Lung (tissue), 12 donors: ENCODE measurements around the gene CADM2. TPM values are rescaled to one million over a fixed set of nuclear protein-coding genes. Genes with fewer than 3 reads are reported as not detected.

Experiments used
- ATAC-seq: fragments of 200-7000 bp; cut with Tn5 transposase; one replicate; pipeline ENCODE4 v1.9.1; 2020; ENCODE audit warnings: moderate number of reproducible peaks; ENCODE audit not compliant: insufficient read depth, low FRiP score
- DNase-seq, 3 donors: peaks; one replicate each; pipeline ENCODE4 v3.0.0-alpha.2; 2013 to 2017
- H3K27ac ChIP-seq, 2 donors: one replicate each; pipeline ENCODE4 v1.5.1; 2013; ENCODE audit warnings: mild to moderate bottlenecking in 2 of 2, moderate library complexity in 2 of 2, control low read depth in 1 of 2, inconsistent platforms in 1 of 2, low read depth in 1 of 2, low read length in 1 of 2
- H3K27me3 ChIP-seq, 3 donors: one replicate each; pipeline ENCODE4 v1.5.1; 2013; ENCODE audit warnings: low read length in 2 of 3; ENCODE audit not compliant: control insufficient read depth in 3 of 3, insufficient read depth in 3 of 3
- H3K36me3 ChIP-seq, 4 donors: one replicate each; pipeline ENCODE4 v1.5.1; 2013; ENCODE audit warnings: low read length in 4 of 4, mild to moderate bottlenecking in 1 of 4, moderate library complexity in 1 of 4; ENCODE audit not compliant: control insufficient read depth in 4 of 4, insufficient read depth in 4 of 4
- H3K4me1 ChIP-seq, 5 donors: one replicate each; pipeline ENCODE4 v1.5.1; 2013; ENCODE audit warnings: low read length in 5 of 5, mild to moderate bottlenecking in 2 of 5, moderate library complexity in 1 of 5; ENCODE audit not compliant: control insufficient read depth in 5 of 5, insufficient read depth in 5 of 5
- H3K4me3 ChIP-seq: one replicate; pipeline ENCODE4 v1.5.1; 2013; ENCODE audit warnings: mild to moderate bottlenecking, control low read depth, moderate library complexity
- H3K9ac ChIP-seq, 2 donors: one replicate each; pipeline ENCODE4 v1.5.1; 2013; ENCODE audit warnings: low read length in 2 of 2, control low read depth in 1 of 2; ENCODE audit not compliant: insufficient read depth in 1 of 2
- H3K9me3 ChIP-seq, 4 donors: one replicate each; pipeline ENCODE4 v1.5.1; 2013; ENCODE audit warnings: low read length in 3 of 4, mild to moderate bottlenecking in 1 of 4, moderate library complexity in 1 of 4; ENCODE audit not compliant: control insufficient read depth in 4 of 4, insufficient read depth in 3 of 4
- WGBS, 2 donors: extraction: QIAGEN DNeasy Blood & Tissue Kit; methylation state at CpG; one replicate each; pipeline ENCODE4 v1.1.7; 2013; 5-methylcytosine and 5-hydroxymethylcytosine counted together
- polyA plus RNA-seq, 2 donors: library from polyadenylated mRNA; stranded (reverse); fragments of 200-250 nt; gene quantifications; one replicate each; pipeline ENCODE4 v1.2.1, GENCODE V29; 2013
- total RNA-seq, 2 donors: library from RNA; depleted of rRNA in 1 of 2; stranded (reverse); fragments of >200 nt in 1 of 2; gene quantifications; one replicate each; pipeline ENCODE4 v1.2.1, GENCODE V29; 2014 to 2021
- TF ChIP-seq, protein P1 (sequence below): IDR thresholded peaks from 2 replicates; pipeline ENCODE4 v1.5.1; 2012; ENCODE audit warnings: mild to moderate bottlenecking; ENCODE audit errors: control extremely low read depth, extremely low read depth
- donor health status: control.
- donor health status: control.
- donor health status: Bipolar disorder and iron deficiency.
- donor health status: healthy.
- donor health status: DM: yes; HTN: yes; CAD: no.

CADM2 gene
- total and polyA plus RNA-seq, 4 donors, result 0.14 to 3.3 (median 0.32) TPM

DNA sequence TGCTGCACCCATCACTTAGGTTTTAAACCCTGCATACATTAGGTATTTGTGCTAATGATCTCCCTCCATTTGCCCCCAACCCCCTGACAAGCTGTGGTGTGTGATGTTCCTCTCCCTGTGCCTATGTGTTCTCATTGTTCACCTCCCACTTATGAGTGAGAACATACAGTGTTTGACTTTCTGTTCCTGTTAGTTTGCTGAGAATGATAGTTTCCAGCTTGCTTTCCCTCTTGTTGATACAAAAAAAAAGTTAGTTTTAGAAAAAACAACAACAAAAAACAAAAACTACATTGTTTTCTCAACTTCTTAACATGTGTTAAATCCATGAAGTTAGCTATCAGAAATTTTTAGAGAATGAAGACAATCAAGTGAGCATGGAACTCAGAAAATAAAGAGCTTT lies 1079.1 kb downstream of the CADM2 start:
- H3K36me3 ChIP-seq, result no peaks in the 10 kb centered on the region
- no peak overlapping the region for H3K27ac ChIP-seq
- no peak overlapping the region for H3K4me3 ChIP-seq
- H3K9ac ChIP-seq, result no peak overlapping the region
- TF ChIP-seq, protein P1, sequence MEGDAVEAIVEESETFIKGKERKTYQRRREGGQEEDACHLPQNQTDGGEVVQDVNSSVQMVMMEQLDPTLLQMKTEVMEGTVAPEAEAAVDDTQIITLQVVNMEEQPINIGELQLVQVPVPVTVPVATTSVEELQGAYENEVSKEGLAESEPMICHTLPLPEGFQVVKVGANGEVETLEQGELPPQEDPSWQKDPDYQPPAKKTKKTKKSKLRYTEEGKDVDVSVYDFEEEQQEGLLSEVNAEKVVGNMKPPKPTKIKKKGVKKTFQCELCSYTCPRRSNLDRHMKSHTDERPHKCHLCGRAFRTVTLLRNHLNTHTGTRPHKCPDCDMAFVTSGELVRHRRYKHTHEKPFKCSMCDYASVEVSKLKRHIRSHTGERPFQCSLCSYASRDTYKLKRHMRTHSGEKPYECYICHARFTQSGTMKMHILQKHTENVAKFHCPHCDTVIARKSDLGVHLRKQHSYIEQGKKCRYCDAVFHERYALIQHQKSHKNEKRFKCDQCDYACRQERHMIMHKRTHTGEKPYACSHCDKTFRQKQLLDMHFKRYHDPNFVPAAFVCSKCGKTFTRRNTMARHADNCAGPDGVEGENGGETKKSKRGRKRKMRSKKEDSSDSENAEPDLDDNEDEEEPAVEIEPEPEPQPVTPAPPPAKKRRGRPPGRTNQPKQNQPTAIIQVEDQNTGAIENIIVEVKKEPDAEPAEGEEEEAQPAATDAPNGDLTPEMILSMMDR, result no peak
- ATAC-seq (no peak), DNase-seq (peak in 2 of 3 donors; percentile 63 to 74)
- no peaks in the 10 kb centered on the region for H3K27me3 ChIP-seq
- peaks cover 0 to 12% (median 0%) of the 10 kb centered on the region in 5 donors for H3K4me1 ChIP-seq
- H3K9me3 ChIP-seq, result no peaks in the 10 kb centered on the region

DNA sequence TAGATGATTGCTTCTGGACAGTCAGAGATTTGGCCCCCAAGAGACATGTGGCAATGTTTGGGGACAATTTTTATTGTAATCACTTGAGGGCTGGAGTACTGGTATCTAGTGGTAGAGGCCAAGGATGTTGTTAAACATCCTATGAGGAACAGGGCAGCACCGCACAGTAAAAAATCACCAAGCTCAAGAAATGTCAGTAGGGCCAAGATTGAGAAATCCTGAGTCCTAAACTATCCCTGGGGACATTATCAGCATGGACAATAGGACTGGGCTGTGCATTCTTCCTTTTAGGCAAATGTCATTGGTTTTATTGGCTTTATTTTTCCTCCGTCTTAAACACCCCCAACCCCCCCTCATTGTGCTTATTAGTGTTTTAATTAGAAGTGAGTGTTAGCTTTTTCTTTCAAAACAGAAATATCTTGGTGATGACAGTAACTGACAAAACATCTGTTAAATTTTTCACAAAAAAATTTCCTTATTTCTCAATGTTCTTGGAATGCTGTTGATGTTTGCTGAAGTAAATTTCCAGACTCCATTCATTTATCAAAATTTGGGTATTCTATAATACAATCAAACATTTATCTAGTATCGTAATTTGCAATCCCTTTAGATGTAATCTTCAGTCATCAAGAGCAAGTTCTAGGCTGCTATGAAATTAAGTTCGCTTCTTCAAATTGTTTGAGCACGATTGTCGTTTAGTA lies 1087.8 kb downstream of the CADM2 start:
- no peak for ATAC-seq
- no peak overlapping the region for H3K27ac ChIP-seq
- no peak overlapping the region for H3K4me3 ChIP-seq
- 66 to 81% methylated on average over 6 of the region's 6 CpGs for WGBS, 2 donors
- no peak overlapping the region for H3K9ac ChIP-seq
- no peaks in the 10 kb centered on the region for H3K36me3 ChIP-seq
- DNase-seq, result peak in 2 of 3 donors; percentile 6 to 17
- TF ChIP-seq, protein P1, result no peak
- H3K9me3 ChIP-seq, result peaks cover 0 to 5% (median 0%) of the 10 kb centered on the region in 4 donors
- H3K27me3 ChIP-seq, result no peaks in the 10 kb centered on the region
- peaks cover 0 to 7% (median 0%) of the 10 kb centered on the region in 5 donors for H3K4me1 ChIP-seq

DNA sequence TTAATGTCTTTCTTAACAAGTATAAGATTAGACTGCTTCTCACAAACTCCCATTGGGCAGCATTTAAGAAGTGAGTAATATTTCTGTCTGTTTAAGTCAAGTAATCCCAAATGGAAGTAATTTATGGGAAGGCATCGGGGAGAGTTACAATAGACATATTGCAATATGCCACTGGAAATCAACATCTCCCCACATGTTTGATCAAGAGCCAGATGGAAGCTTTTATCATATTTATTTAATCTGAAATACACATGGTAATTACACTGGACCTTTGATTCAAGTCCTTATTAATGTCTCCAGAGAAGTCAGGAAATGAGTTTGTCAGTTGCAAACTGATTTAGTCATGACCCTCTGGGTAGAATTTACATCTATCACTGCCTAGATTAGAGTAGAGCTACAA lies 1088.4 kb downstream of the CADM2 start:
- Histone ChIP-seq H3K27ac (no peak overlapping the region), H3K4me3 (no peak overlapping the region), H3K9ac (no peak overlapping the region), H3K36me3 (no peaks in the 10 kb centered on the region), H3K4me1 (peaks cover 0 to 7% (median 0%) of the 10 kb centered on the region in 5 donors), H3K9me3 (peaks cover 0 to 5% (median 0%) of the 10 kb centered on the region in 4 donors), H3K27me3 (no peaks in the 10 kb centered on the region)
- no peak for ATAC-seq
- TF ChIP-seq, protein P1, result no peak
- DNase-seq, result peak in 2 of 3 donors; percentile 35 to 41
- 53 to 56% methylated on average over 1 of the region's 1 CpG for WGBS, 2 donors
